ENCODE data around the gene OCRL. TPM values are rescaled to one million over a fixed set of nuclear protein-coding genes. Genes with fewer than 3 reads are reported as not detected.

Gene OCRL
- total RNA-seq, 1 donor from 2014 or later, result 18.2 TPM

- DNase-seq (ENCODE audit: low read depth) (no peak), FAIRE-seq (no peak)
- Histone ChIP-seq H3K36me3 (ENCODE audit: control insufficient read depth, insufficient read depth, low read length) (no peaks in the 10 kb centered on the region), H3K27me3 (ENCODE audit: control insufficient read depth, insufficient read depth, low read length) (no peaks in the 10 kb centered on the region), H3K4me3 (ENCODE audit: low read depth, low read length) (no peak overlapping the region)
- TF ChIP-seq, protein P1, sequence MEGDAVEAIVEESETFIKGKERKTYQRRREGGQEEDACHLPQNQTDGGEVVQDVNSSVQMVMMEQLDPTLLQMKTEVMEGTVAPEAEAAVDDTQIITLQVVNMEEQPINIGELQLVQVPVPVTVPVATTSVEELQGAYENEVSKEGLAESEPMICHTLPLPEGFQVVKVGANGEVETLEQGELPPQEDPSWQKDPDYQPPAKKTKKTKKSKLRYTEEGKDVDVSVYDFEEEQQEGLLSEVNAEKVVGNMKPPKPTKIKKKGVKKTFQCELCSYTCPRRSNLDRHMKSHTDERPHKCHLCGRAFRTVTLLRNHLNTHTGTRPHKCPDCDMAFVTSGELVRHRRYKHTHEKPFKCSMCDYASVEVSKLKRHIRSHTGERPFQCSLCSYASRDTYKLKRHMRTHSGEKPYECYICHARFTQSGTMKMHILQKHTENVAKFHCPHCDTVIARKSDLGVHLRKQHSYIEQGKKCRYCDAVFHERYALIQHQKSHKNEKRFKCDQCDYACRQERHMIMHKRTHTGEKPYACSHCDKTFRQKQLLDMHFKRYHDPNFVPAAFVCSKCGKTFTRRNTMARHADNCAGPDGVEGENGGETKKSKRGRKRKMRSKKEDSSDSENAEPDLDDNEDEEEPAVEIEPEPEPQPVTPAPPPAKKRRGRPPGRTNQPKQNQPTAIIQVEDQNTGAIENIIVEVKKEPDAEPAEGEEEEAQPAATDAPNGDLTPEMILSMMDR (IDR thresholded peaks at IDR 0.05; ENCODE audit: insufficient read depth, low read length, severe bottlenecking), result no peak
Observed at GRCh38 chrX:129497146-129497843, 42.8 kb upstream of the OCRL start.

- FAIRE-seq (no peak), DNase-seq (ENCODE audit: low read depth) (no peak)
- H3K27me3 ChIP-seq (ENCODE audit: control insufficient read depth, insufficient read depth, low read length), result no peaks in the 10 kb centered on the region
- TF ChIP-seq, protein P1 (IDR thresholded peaks at IDR 0.05; ENCODE audit: insufficient read depth, low read length, severe bottlenecking), result no peak
- no peaks in the 10 kb centered on the region for H3K36me3 ChIP-seq (ENCODE audit: control insufficient read depth, insufficient read depth, low read length)
- no peak overlapping the region for H3K4me3 ChIP-seq (ENCODE audit: low read depth, low read length)
Observed at GRCh38 chrX:129510331-129510730, 29.7 kb upstream of the OCRL start.

GRCh38 chrX:129511689-129512088 is 28.4 kb upstream of the OCRL start:
- TF ChIP-seq, protein P1 (IDR thresholded peaks at IDR 0.05; ENCODE audit: insufficient read depth, low read length, severe bottlenecking), result no peak
- no peak overlapping the region for H3K4me3 ChIP-seq (ENCODE audit: low read depth, low read length)
- H3K36me3 ChIP-seq (ENCODE audit: control insufficient read depth, insufficient read depth, low read length), result no peaks in the 10 kb centered on the region
- FAIRE-seq (no peak), DNase-seq (ENCODE audit: low read depth) (no peak)
- no peaks in the 10 kb centered on the region for H3K27me3 ChIP-seq (ENCODE audit: control insufficient read depth, insufficient read depth, low read length)

- DNase-seq (ENCODE audit: low read depth) (no peak), FAIRE-seq (no peak)
- TF ChIP-seq, protein P1 (IDR thresholded peaks at IDR 0.05; ENCODE audit: insufficient read depth, low read length, severe bottlenecking), result no peak
- H3K36me3 ChIP-seq (ENCODE audit: control insufficient read depth, insufficient read depth, low read length), result no peaks in the 10 kb centered on the region
- no peak overlapping the region for H3K4me3 ChIP-seq (ENCODE audit: low read depth, low read length)
- no peaks in the 10 kb centered on the region for H3K27me3 ChIP-seq (ENCODE audit: control insufficient read depth, insufficient read depth, low read length)
Observed at GRCh38 chrX:129512409-129512808, 27.6 kb upstream of the OCRL start.

- DNase-seq (ENCODE audit: low read depth) (no peak), FAIRE-seq (no peak)
- no peaks in the 10 kb centered on the region for H3K36me3 ChIP-seq (ENCODE audit: control insufficient read depth, insufficient read depth, low read length)
- H3K27me3 ChIP-seq (ENCODE audit: control insufficient read depth, insufficient read depth, low read length), result no peaks in the 10 kb centered on the region
- H3K4me3 ChIP-seq (ENCODE audit: low read depth, low read length), result no peak overlapping the region
- TF ChIP-seq, protein P1 (IDR thresholded peaks at IDR 0.05; ENCODE audit: insufficient read depth, low read length, severe bottlenecking), result no peak
Observed at GRCh38 chrX:129516402-129516801, 23.7 kb upstream of the OCRL start.

DNA sequence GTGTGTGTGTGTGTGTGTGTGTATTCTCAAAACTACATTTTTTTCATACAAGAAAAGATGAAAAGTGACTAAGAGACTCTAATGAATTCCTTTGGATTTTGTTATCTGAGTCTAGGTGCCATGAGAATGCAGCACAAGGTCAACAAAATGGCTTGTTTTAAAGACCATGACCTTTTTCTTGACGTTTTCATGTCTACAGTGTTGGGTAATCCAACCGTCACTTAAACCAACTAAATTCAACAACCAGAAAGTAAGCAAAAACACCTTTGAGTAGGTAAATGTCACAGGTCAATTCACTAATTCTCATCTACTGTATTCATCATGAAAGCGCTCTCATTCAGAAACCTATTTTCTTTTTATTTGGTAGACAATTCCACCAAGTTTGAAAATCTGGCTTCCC is 19.9 kb upstream of the OCRL start:
- FAIRE-seq (no peak), DNase-seq (ENCODE audit: low read depth) (no peak)
- Histone ChIP-seq H3K4me3 (ENCODE audit: low read depth, low read length) (no peak overlapping the region), H3K27me3 (ENCODE audit: control insufficient read depth, insufficient read depth, low read length) (no peaks in the 10 kb centered on the region), H3K36me3 (ENCODE audit: control insufficient read depth, insufficient read depth, low read length) (no peaks in the 10 kb centered on the region)
- TF ChIP-seq, protein P1 (IDR thresholded peaks at IDR 0.05; ENCODE audit: insufficient read depth, low read length, severe bottlenecking), result no peak
